ENCODE measurements around the gene RPL37A.

Gene RPL37A

DNA sequence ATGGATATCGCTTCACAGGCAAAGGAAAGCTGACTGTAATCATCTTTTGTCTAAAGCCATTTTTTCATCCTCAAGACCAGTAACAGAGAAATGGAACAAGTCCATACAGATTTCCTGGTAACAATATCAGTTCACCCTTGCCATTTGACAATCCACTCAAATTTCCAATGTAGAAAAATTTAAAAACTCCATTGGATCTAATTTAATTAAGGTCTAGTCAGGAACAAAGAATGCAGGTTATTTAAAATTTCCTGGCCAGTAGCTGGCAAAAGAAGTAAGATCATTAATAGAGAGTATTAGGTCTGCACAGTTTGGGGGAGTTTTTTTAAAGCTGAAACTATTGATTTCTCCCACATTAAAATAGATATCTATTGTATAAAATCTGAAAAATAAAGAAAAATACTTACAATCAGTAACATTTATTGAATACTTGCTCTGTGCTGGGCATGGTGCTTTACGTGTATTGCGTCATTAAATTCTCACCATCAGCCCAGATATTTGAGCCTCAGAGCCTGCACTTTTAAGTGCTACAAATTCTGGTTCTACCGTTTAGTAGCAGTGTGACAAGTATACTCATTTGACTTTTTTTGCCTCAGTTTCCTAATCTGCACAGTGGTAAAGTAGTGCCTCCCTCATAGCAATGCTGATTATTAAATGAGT lies 44.6 kb upstream of the RPL37A start:
- Histone ChIP-seq H3K9me2 (replicated peaks; ENCODE audit: insufficient read depth, low read length) (no peaks in the 10 kb centered on the region), H3K36me3 (replicated peaks; ENCODE audit: insufficient read depth, low read length) (no peaks in the 10 kb centered on the region), H4K20me1 (ENCODE audit: insufficient read depth, low read length) (no peaks in the 10 kb centered on the region), H3F3A (ENCODE audit: insufficient read depth, low read length) (no peaks in the 10 kb centered on the region), H3K27ac (ENCODE audit: low read length) (no peak overlapping the region), H3K4me1 (ENCODE audit: low read length) (no peaks in the 10 kb centered on the region), H3K9ac (ENCODE audit: low read length) (no peak overlapping the region), H3K79me2 (ENCODE audit: low read length) (no peaks in the 10 kb centered on the region), H3K9me3 (replicated peaks; ENCODE audit: insufficient read depth, low read length) (no peaks in the 10 kb centered on the region), H3K27me3 (replicated peaks; ENCODE audit: insufficient read depth, low read length) (no peaks in the 10 kb centered on the region), H3K4me2 (ENCODE audit: low read depth, low read length) (no peak overlapping the region), H2AFZ (ENCODE audit: low read length) (no peak overlapping the region), H3K4me3 (ENCODE audit: low read length) (no peak overlapping the region)
- no peak for DNase-seq
- no peak for TF ChIP-seq EZH2 (optimal IDR thresholded peaks at IDR 0.05; ENCODE audit: low read depth, low read length)
- TF ChIP-seq EZH2phosphoT487 (IDR thresholded peaks at IDR 0.05; ENCODE audit: low read length) = no peak
- TF ChIP-seq, protein P1, sequence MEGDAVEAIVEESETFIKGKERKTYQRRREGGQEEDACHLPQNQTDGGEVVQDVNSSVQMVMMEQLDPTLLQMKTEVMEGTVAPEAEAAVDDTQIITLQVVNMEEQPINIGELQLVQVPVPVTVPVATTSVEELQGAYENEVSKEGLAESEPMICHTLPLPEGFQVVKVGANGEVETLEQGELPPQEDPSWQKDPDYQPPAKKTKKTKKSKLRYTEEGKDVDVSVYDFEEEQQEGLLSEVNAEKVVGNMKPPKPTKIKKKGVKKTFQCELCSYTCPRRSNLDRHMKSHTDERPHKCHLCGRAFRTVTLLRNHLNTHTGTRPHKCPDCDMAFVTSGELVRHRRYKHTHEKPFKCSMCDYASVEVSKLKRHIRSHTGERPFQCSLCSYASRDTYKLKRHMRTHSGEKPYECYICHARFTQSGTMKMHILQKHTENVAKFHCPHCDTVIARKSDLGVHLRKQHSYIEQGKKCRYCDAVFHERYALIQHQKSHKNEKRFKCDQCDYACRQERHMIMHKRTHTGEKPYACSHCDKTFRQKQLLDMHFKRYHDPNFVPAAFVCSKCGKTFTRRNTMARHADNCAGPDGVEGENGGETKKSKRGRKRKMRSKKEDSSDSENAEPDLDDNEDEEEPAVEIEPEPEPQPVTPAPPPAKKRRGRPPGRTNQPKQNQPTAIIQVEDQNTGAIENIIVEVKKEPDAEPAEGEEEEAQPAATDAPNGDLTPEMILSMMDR (IDR thresholded peaks at IDR 0.05; ENCODE audit: low read length) = no peak

DNA sequence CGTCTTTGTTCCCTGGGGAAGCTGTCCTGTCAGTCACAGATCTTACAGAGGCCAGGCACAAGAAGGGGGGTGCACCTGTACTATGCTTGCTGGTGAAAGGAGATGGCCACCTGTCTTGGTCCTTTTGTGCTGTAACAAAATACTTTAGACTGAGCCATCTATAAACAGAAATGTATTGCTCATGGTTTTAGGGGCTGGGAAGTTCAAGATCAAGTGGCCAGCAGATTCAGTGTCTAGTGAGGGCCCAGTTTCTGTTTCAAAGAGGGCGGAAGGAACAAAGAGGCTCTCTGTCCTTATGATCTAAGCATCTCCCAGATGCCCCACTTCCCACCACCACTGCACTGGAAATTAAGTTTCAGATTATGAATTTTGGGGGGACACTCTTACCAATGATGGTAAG lies 35.5 kb upstream of the RPL37A start:
- no peak overlapping the region for H2AFZ ChIP-seq (ENCODE audit: low read length)
- no peak overlapping the region for H3K27ac ChIP-seq (ENCODE audit: low read length)
- TF ChIP-seq, protein P1 (IDR thresholded peaks at IDR 0.05; ENCODE audit: low read length) = no peak
- TF ChIP-seq EZH2 (optimal IDR thresholded peaks at IDR 0.05; ENCODE audit: low read depth, low read length) (no peak), EZH2phosphoT487 (IDR thresholded peaks at IDR 0.05; ENCODE audit: low read length) (no peak)
- H3K9me2 ChIP-seq (replicated peaks; ENCODE audit: insufficient read depth, low read length) = no peaks in the 10 kb centered on the region
- no peaks in the 10 kb centered on the region for H3K79me2 ChIP-seq (ENCODE audit: low read length)
- H4K20me1 ChIP-seq (ENCODE audit: insufficient read depth, low read length) = no peaks in the 10 kb centered on the region
- H3K9me3 ChIP-seq (replicated peaks; ENCODE audit: insufficient read depth, low read length) = no peaks in the 10 kb centered on the region
- no peaks in the 10 kb centered on the region for H3K27me3 ChIP-seq (replicated peaks; ENCODE audit: insufficient read depth, low read length)
- H3K36me3 ChIP-seq (replicated peaks; ENCODE audit: insufficient read depth, low read length) = no peaks in the 10 kb centered on the region
- no peak overlapping the region for H3K4me3 ChIP-seq (ENCODE audit: low read length)
- H3K4me2 ChIP-seq (ENCODE audit: low read depth, low read length) = no peak overlapping the region
- no peaks in the 10 kb centered on the region for H3F3A ChIP-seq (ENCODE audit: insufficient read depth, low read length)
- DNase-seq = no peak
- H3K4me1 ChIP-seq (ENCODE audit: low read length) = no peaks in the 10 kb centered on the region
- H3K9ac ChIP-seq (ENCODE audit: low read length) = no peak overlapping the region

DNA sequence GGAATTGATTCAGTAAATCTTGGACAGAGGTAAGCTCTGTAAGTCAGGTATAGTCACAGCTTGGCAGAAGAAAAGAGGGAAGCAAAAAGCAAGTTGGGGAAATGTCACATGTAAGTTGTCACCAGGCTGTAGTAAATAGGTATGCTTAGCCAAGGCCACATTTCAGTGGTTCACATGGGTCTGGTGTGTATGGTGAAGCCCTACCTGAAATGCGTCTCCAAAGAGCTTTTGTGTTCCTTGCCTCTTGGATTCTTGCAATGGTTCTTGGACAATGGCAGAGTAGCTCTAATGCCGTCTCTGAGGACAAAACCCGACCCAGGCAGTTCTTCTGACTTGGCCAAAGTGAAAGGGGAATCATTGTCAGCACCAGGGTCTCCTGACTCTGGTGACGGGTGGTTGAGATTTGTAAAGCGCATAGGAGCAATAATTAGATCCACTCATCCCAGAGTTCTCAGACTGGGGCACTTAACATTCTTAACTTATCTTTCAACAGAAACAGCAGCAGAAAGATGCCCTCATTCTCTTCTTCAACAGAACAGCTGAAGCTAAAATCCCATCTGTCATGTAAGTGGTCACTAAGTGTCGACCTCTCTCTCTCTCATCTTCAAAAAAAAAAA lies 34.4 kb upstream of the RPL37A start:
- Histone ChIP-seq H4K20me1 (ENCODE audit: insufficient read depth, low read length) (no peaks in the 10 kb centered on the region), H3K9me3 (replicated peaks; ENCODE audit: insufficient read depth, low read length) (no peaks in the 10 kb centered on the region), H3F3A (ENCODE audit: insufficient read depth, low read length) (no peaks in the 10 kb centered on the region), H2AFZ (ENCODE audit: low read length) (no peak overlapping the region), H3K27me3 (replicated peaks; ENCODE audit: insufficient read depth, low read length) (no peaks in the 10 kb centered on the region), H3K4me1 (ENCODE audit: low read length) (no peaks in the 10 kb centered on the region), H3K27ac (ENCODE audit: low read length) (no peak overlapping the region), H3K9me2 (replicated peaks; ENCODE audit: insufficient read depth, low read length) (no peaks in the 10 kb centered on the region), H3K4me3 (ENCODE audit: low read length) (no peak overlapping the region), H3K4me2 (ENCODE audit: low read depth, low read length) (no peak overlapping the region), H3K79me2 (ENCODE audit: low read length) (no peaks in the 10 kb centered on the region), H3K36me3 (replicated peaks; ENCODE audit: insufficient read depth, low read length) (no peaks in the 10 kb centered on the region), H3K9ac (ENCODE audit: low read length) (no peak overlapping the region)
- DNase-seq = no peak
- TF ChIP-seq, protein P1 (IDR thresholded peaks at IDR 0.05; ENCODE audit: low read length) = no peak
- TF ChIP-seq EZH2 (optimal IDR thresholded peaks at IDR 0.05; ENCODE audit: low read depth, low read length) = no peak
- TF ChIP-seq EZH2phosphoT487 (IDR thresholded peaks at IDR 0.05; ENCODE audit: low read length) = no peak

All from MM.1S (cell line).